D721Med (cell line): ENCODE data around the gene HPS4.

ENCODE experiments used
- DNase-seq: peaks from one replicate; pipeline ENCODE4 v3.0.0; 2011; ENCODE audit warnings: low spot score; ENCODE audit not compliant: insufficient read length
- FAIRE-seq: peaks from 2 replicates; lab custom pipeline; 2011; peaks lifted over from hg19 to GRCh38; lab: Jason Lieb, UNC
- CTCF ChIP-seq: IDR thresholded peaks from 2 replicates; pipeline ENCODE4 v1.5.1; 2012; ENCODE audit warnings: mild to moderate bottlenecking, control low read depth; ENCODE audit not compliant: insufficient read depth; ENCODE audit errors: missing control alignments

HPS4 gene

GRCh38 chr22:26512149-26512793 lies 28.7 kb upstream of the HPS4 start, which contains the start of gene TFIP11:
TFIP11 (minus strand) TSS chr22:26512473; CDS start chr22:26510272, 2,201 bp downstream.
- no peak for FAIRE-seq
- peak; percentile 42 for DNase-seq
- TF ChIP-seq CTCF = no peak

GRCh38 chr22:26508148-26508547 lies 24.6 kb upstream of the HPS4 start:
- FAIRE-seq = no peak
- no peak for DNase-seq
- no peak for TF ChIP-seq CTCF

GRCh38 chr22:26503758-26504157 lies 20.2 kb upstream of the HPS4 start:
- TF ChIP-seq CTCF = no peak
- FAIRE-seq (no peak), DNase-seq (no peak)

- no peak for FAIRE-seq
Observed at GRCh38 chr22:26502688-26503561, 19.3 kb upstream of the HPS4 start.

GRCh38 chr22:26501996-26502395 lies 18.4 kb upstream of the HPS4 start:
- FAIRE-seq (no peak), DNase-seq (no peak)
- no peak for TF ChIP-seq CTCF

More at GRCh38 chr22:26502688-26503561, 19.3 kb upstream of the HPS4 start:
- DNase-seq = no peak
- peak; percentile 45 for TF ChIP-seq CTCF

GRCh38 chr22:26499188-26499703 lies 15.7 kb upstream of the HPS4 start:
- DNase-seq (no peak), FAIRE-seq (no peak)
- no peak for TF ChIP-seq CTCF

- FAIRE-seq = no peak
- DNase-seq = no peak
- TF ChIP-seq CTCF = no peak
Observed at GRCh38 chr22:26496456-26496855, 12.9 kb upstream of the HPS4 start.
